ENCODE data around the gene RBL2. TPM values are rescaled to one million over a fixed set of nuclear protein-coding genes. Genes with fewer than 3 reads are reported as not detected.
A peak's percentile ranks its signal among the peaks of the same experiment; 100 is the strongest.
"Not testable (repeated sequence)": the region's sequence is repeated elsewhere in the genome, so short reads cannot be mapped to it uniquely, and the experiment has no call there.

The RBL2 gene
- total RNA-seq, 1 donor from 2014 or later, result 28.5 TPM

GRCh38 chr16:53414381-53414780, 19.9 kb upstream of the RBL2 start:
- DNase-seq (ENCODE audit: low spot score), result no peak
- H3K4me3 Mint-ChIP-seq (ENCODE audit: unreplicated experiment), result no peak overlapping the region
- no peak for TF ChIP-seq CTCF (IDR thresholded peaks at IDR 0.05)
- no peaks in the 10 kb centered on the region for H3K9me3 Mint-ChIP-seq (ENCODE audit: low read depth)
- H3K27me3 Mint-ChIP-seq (ENCODE audit: low read depth), result peaks cover 12% of the 10 kb centered on the region
- H3K36me3 Mint-ChIP-seq (ENCODE audit: low read depth), result no peaks in the 10 kb centered on the region
- H3K4me1 Mint-ChIP-seq (ENCODE audit: low read depth), result no peaks in the 10 kb centered on the region
- no peak overlapping the region for H3K27ac Mint-ChIP-seq (ENCODE audit: unreplicated experiment)

- no peak for TF ChIP-seq CTCF (IDR thresholded peaks at IDR 0.05)
- Mint-ChIP-seq H3K4me3 (ENCODE audit: unreplicated experiment) (no peak overlapping the region), H3K4me1 (ENCODE audit: low read depth) (no peaks in the 10 kb centered on the region), H3K9me3 (ENCODE audit: low read depth) (no peaks in the 10 kb centered on the region), H3K36me3 (ENCODE audit: low read depth) (no peaks in the 10 kb centered on the region), H3K27ac (ENCODE audit: unreplicated experiment) (no peak overlapping the region), H3K27me3 (ENCODE audit: low read depth) (peaks cover 12% of the 10 kb centered on the region)
- DNase-seq (ENCODE audit: low spot score), result no peak
Observed at GRCh38 chr16:53415504-53415903, 18.8 kb upstream of the RBL2 start.

- no peak overlapping the region for H3K27ac Mint-ChIP-seq (ENCODE audit: unreplicated experiment)
- no peaks in the 10 kb centered on the region for H3K36me3 Mint-ChIP-seq (ENCODE audit: low read depth)
- H3K9me3 Mint-ChIP-seq (ENCODE audit: low read depth), result no peaks in the 10 kb centered on the region
- H3K4me3 Mint-ChIP-seq (ENCODE audit: unreplicated experiment), result no peak overlapping the region
- no peak for DNase-seq (ENCODE audit: low spot score)
- H3K27me3 Mint-ChIP-seq (ENCODE audit: low read depth), result peaks cover 12% of the 10 kb centered on the region
- TF ChIP-seq CTCF (IDR thresholded peaks at IDR 0.05), result no peak
- no peaks in the 10 kb centered on the region for H3K4me1 Mint-ChIP-seq (ENCODE audit: low read depth)
Observed at GRCh38 chr16:53417011-53417410, 17.3 kb upstream of the RBL2 start.

- Mint-ChIP-seq H3K27me3 (ENCODE audit: low read depth) (peaks cover 12% of the 10 kb centered on the region), H3K27ac (ENCODE audit: unreplicated experiment) (no peak overlapping the region), H3K4me3 (ENCODE audit: unreplicated experiment) (no peak overlapping the region), H3K36me3 (ENCODE audit: low read depth) (no peaks in the 10 kb centered on the region), H3K4me1 (ENCODE audit: low read depth) (no peaks in the 10 kb centered on the region), H3K9me3 (ENCODE audit: low read depth) (no peaks in the 10 kb centered on the region)
- DNase-seq (ENCODE audit: low spot score), result no peak
- no peak for TF ChIP-seq CTCF (IDR thresholded peaks at IDR 0.05)
Observed at GRCh38 chr16:53417976-53418375, 16.3 kb upstream of the RBL2 start.

GRCh38 chr16:53419383-53419709, 14.9 kb upstream of the RBL2 start:
- H3K4me3 Mint-ChIP-seq (ENCODE audit: unreplicated experiment); H3K4me1 Mint-ChIP-seq (ENCODE audit: low read depth); DNase-seq (ENCODE audit: low spot score); H3K36me3 Mint-ChIP-seq (ENCODE audit: low read depth); H3K27ac Mint-ChIP-seq (ENCODE audit: unreplicated experiment); H3K9me3 Mint-ChIP-seq (ENCODE audit: low read depth): not testable (repeated sequence)
- H3K27me3 Mint-ChIP-seq (ENCODE audit: low read depth), result peaks cover 12% of the 10 kb centered on the region

- Mint-ChIP-seq H3K36me3 (ENCODE audit: low read depth) (no peaks in the 10 kb centered on the region), H3K27ac (ENCODE audit: unreplicated experiment) (no peak overlapping the region), H3K4me1 (ENCODE audit: low read depth) (no peaks in the 10 kb centered on the region), H3K27me3 (ENCODE audit: low read depth) (peaks cover 7% of the 10 kb centered on the region), H3K4me3 (ENCODE audit: unreplicated experiment) (no peak overlapping the region), H3K9me3 (ENCODE audit: low read depth) (no peaks in the 10 kb centered on the region)
- no peak for DNase-seq (ENCODE audit: low spot score)
- TF ChIP-seq CTCF (IDR thresholded peaks at IDR 0.05), result peak; percentile 20
Observed at GRCh38 chr16:53421248-53421647, 13.0 kb upstream of the RBL2 start.

GRCh38 chr16:53423968-53424367, 10.3 kb upstream of the RBL2 start:
- not testable (repeated sequence) for H3K4me3 Mint-ChIP-seq (ENCODE audit: unreplicated experiment); H3K27me3 Mint-ChIP-seq (ENCODE audit: low read depth); DNase-seq (ENCODE audit: low spot score); H3K4me1 Mint-ChIP-seq (ENCODE audit: low read depth); H3K36me3 Mint-ChIP-seq (ENCODE audit: low read depth); H3K9me3 Mint-ChIP-seq (ENCODE audit: low read depth); H3K27ac Mint-ChIP-seq (ENCODE audit: unreplicated experiment)
